HepG2 (cell line): Measurements from ENCODE around the gene NUDT2. TPM values are rescaled to one million over a fixed set of nuclear protein-coding genes. Genes with fewer than 3 reads are reported as not detected.

Source experiments
- CAMTA2 ChIP-seq: sonication (generic); formaldehyde crosslinking; IDR thresholded peaks from 2 replicates; pipeline ENCODE4 v1.4.0; 2020; ENCODE audit warnings: mild to moderate bottlenecking, missing genetic modification reagents, borderline replicate concordance
- HMGA1 ChIP-seq: sonication (generic); formaldehyde crosslinking; conservative IDR thresholded peaks from 2 replicates; pipeline ENCODE4 v1.4.0; 2020; ENCODE audit warnings: missing genetic modification reagents
- HOXA7 ChIP-seq: sonication (generic); formaldehyde crosslinking; IDR thresholded peaks from 2 replicates; pipeline ENCODE4 v1.8.1; 2022; ENCODE audit warnings: mild to moderate bottlenecking, missing genetic modification reagents, moderate library complexity
- HOXD1 ChIP-seq: sonication (generic); formaldehyde crosslinking; IDR thresholded peaks from 2 replicates; pipeline ENCODE4 v1.5.0; 2020; ENCODE audit warnings: missing genetic modification reagents
- KAT2B ChIP-seq: fragments of 150-350 bp; IDR thresholded peaks from 2 replicates; pipeline ENCODE4 v1.6.1; 2014; ENCODE audit warnings: low read depth, low read length, borderline replicate concordance
- KLF9 ChIP-seq: IDR thresholded peaks from 2 replicates; pipeline ENCODE4 v1.6.1; 2016; ENCODE audit warnings: low read depth
- LCORL ChIP-seq, 2 experiments: fragments of 450-650 bp in 1 of 2; sonication (generic) in 1 of 2; formaldehyde crosslinking in 1 of 2; IDR thresholded peaks; 2 replicates each; pipeline versions ENCODE4 v1.5.0 to v1.6.1; 2017 to 2020; ENCODE audit warnings: antibody characterized with exemption in 1 of 2, missing genetic modification reagents in 1 of 2
- MEIS2 ChIP-seq: sonication (generic); formaldehyde crosslinking; IDR thresholded peaks from 2 replicates; pipeline ENCODE4 v1.9.0; 2021; ENCODE audit warnings: mild to moderate bottlenecking, missing genetic modification reagents
- MIXL1 ChIP-seq: IDR thresholded peaks from 2 replicates; pipeline ENCODE4 v1.6.1; 2016
- PAF1 ChIP-seq: IDR thresholded peaks from 2 replicates; pipeline ENCODE4 v1.6.1; 2016; ENCODE audit warnings: missing genetic modification reagents, missing compliant biosample characterization
- PHB2 ChIP-seq: fragments of 450-650 bp; IDR thresholded peaks from 2 replicates; pipeline ENCODE4 v1.6.1; 2018; ENCODE audit not compliant: partially characterized antibody
- PREB ChIP-seq: sonication (generic); formaldehyde crosslinking; IDR thresholded peaks from 2 replicates; pipeline ENCODE4 v1.4.0; 2020; ENCODE audit warnings: missing genetic modification reagents
- PRMT3 ChIP-seq: sonication (generic); formaldehyde crosslinking; IDR thresholded peaks from 2 replicates; pipeline ENCODE4 v1.8.1; 2022; ENCODE audit warnings: low read depth, mild to moderate bottlenecking, moderate library complexity, missing genetic modification reagents, borderline replicate concordance
- RAD21 ChIP-seq: fragments of 450-650 bp; formaldehyde crosslinking; IDR thresholded peaks from 2 replicates; pipeline ENCODE4 v1.5.0; 2020; ENCODE audit warnings: mild to moderate bottlenecking
- RFX5 ChIP-seq: IDR thresholded peaks from 2 replicates; pipeline ENCODE4 v1.6.1; 2011; ENCODE audit warnings: low read depth, low read length, improper control_type of control experiment
- RXRB ChIP-seq: IDR thresholded peaks from 2 replicates; pipeline ENCODE4 v1.6.1; 2016; ENCODE audit warnings: borderline replicate concordance, missing genetic modification reagents, missing compliant biosample characterization
- STAG1 ChIP-seq: sonication (generic); formaldehyde crosslinking; IDR thresholded peaks from 2 replicates; pipeline ENCODE4 v1.4.0; 2020; ENCODE audit warnings: missing genetic modification reagents
- U2AF2 ChIP-seq: fragments of 200-400 bp; formaldehyde crosslinking; IDR thresholded peaks from 2 replicates; pipeline ENCODE4 v1.6.1; 2017; ENCODE audit warnings: low read depth, mild to moderate bottlenecking, low read length
- ZFP41 ChIP-seq: sonication (generic); formaldehyde crosslinking; IDR thresholded peaks from 2 replicates; pipeline ENCODE4 v1.4.0; 2020; ENCODE audit warnings: mild to moderate bottlenecking, missing genetic modification reagents, borderline replicate concordance
- ZNF274 ChIP-seq: sonication (generic); formaldehyde crosslinking; IDR thresholded peaks from 2 replicates; pipeline ENCODE4 v1.5.1; 2020; ENCODE audit warnings: mild to moderate bottlenecking, missing genetic modification reagents
- ZNF484 ChIP-seq: sonication (generic); formaldehyde crosslinking; IDR thresholded peaks from 2 replicates; pipeline ENCODE4 v1.5.1; 2020; ENCODE audit warnings: mild to moderate bottlenecking, low read depth, missing genetic modification reagents, borderline replicate concordance
- ZNF574 ChIP-seq: sonication (generic); formaldehyde crosslinking; IDR thresholded peaks from 2 replicates; pipeline ENCODE4 v1.4.0; 2020; ENCODE audit warnings: missing genetic modification reagents
- ZNF713 ChIP-seq: sonication (generic); formaldehyde crosslinking; IDR thresholded peaks from 2 replicates; pipeline ENCODE4 v1.4.0; 2020; ENCODE audit warnings: mild to moderate bottlenecking, missing genetic modification reagents
- ZNF720 ChIP-seq: sonication (generic); formaldehyde crosslinking; IDR thresholded peaks from 2 replicates; pipeline ENCODE4 v1.4.0; 2020; ENCODE audit warnings: missing genetic modification reagents
- ZNF768 ChIP-seq: sonication (generic); formaldehyde crosslinking; IDR thresholded peaks from 2 replicates; pipeline ENCODE4 v1.4.0; 2020; ENCODE audit warnings: missing genetic modification reagents
- ZNF792 ChIP-seq: IDR thresholded peaks from 2 replicates; pipeline ENCODE4 v1.6.1; 2016
- ZNF879 ChIP-seq: sonication (generic); formaldehyde crosslinking; IDR thresholded peaks from 2 replicates; pipeline ENCODE4 v1.8.1; 2023; ENCODE audit warnings: missing genetic modification reagents
- ZZZ3 ChIP-seq: sonication (generic); formaldehyde crosslinking; IDR thresholded peaks from 2 replicates; pipeline ENCODE4 v1.4.0; 2020; ENCODE audit warnings: missing genetic modification reagents, mild to moderate bottlenecking, borderline replicate concordance
- polyA plus RNA-seq, 8 experiments: library from polyadenylated mRNA; depleted of rRNA in 3 of 8; stranded (reverse) in 7 of 8; unstranded in 1 of 8; fragments of >200 nt; fragmentation: Illumina TruSeq in 4 of 8; extraction: Trizol in 4 of 8; gene quantifications; 2 replicates each; pipeline versions ENCODE4 v1.2.1 to v1.2.3, GENCODE V29; 2011 to 2016; ENCODE audit warnings: low read depth in 4 of 8, missing spikeins in 1 of 8, mixed read lengths in 1 of 8; ENCODE audit not compliant: insufficient read depth in 1 of 8
- total RNA-seq, 5 experiments: library from RNA; depleted of rRNA; stranded (reverse); fragments of >200 nt; fragmentation: Illumina TruSeq; extraction: Trizol; gene quantifications; 2 replicates each; pipeline ENCODE4 v1.2.3, GENCODE V29; 2016; ENCODE audit warnings: low read depth in 1 of 5

The NUDT2 gene
- total and polyA plus RNA-seq, 2 of the 13 experiments (the other 11 are each of a cell fraction or from before 2014, with no cell fraction given), result 19.9 to 24.6 TPM

GRCh38 chr9:34376596-34377403 lies 47.4 kb downstream of the NUDT2 start, which contains the start of gene MYORG (continued):
- TF ChIP-seq PREB (CRISPR knock-in tag), result no peak
- peak; percentile 43; the same call in 1 of the 2 replicates for TF ChIP-seq MEIS2 (CRISPR knock-in tag)
- no peak for TF ChIP-seq ZNF879 (CRISPR knock-in tag)
- TF ChIP-seq LCORL (IDR thresholded peaks at IDR 0.05), result no peak
- peak; percentile 83; the same call in 1 of the 2 replicates for TF ChIP-seq LCORL (CRISPR knock-in tag; IDR thresholded peaks at IDR 0.05)
- no peak for TF ChIP-seq PHB2
- no peak for TF ChIP-seq HMGA1
- TF ChIP-seq PRMT3 (CRISPR knock-in tag), result no peak
- no peak for TF ChIP-seq HOXA7 (CRISPR knock-in tag)
- TF ChIP-seq RAD21 (CRISPR knock-in tag), result peak; percentile 44
- no peak for TF ChIP-seq KAT2B
- no peak for TF ChIP-seq ZFP41
- no peak for TF ChIP-seq ZZZ3 (CRISPR knock-in tag)
- TF ChIP-seq STAG1 (CRISPR knock-in tag), result peak; percentile 7; the same call in 1 of the 2 replicates
- TF ChIP-seq RXRB, result no peak; the same call in none of the 2 replicates
- 0 out of 2 replicates have a peak, but pooled peaks have one; percentile 48 for TF ChIP-seq ZNF792
- TF ChIP-seq ZNF274, result peak; percentile 36; the same call in 1 of the 2 replicates
- 0 out of 2 replicates have a peak, but pooled peaks have one; percentile 10 for TF ChIP-seq MIXL1 (CRISPR knock-in tag)
- TF ChIP-seq KLF9 (CRISPR knock-in tag), result peak; percentile 54; the same call in 1 of the 2 replicates
- TF ChIP-seq ZNF768 (CRISPR knock-in tag), result no peak; the same call in 1 of the 2 replicates
- no peak for TF ChIP-seq CAMTA2 (CRISPR knock-in tag)
- no peak for TF ChIP-seq ZNF713 (CRISPR knock-in tag)
- TF ChIP-seq ZNF720, result no peak
- TF ChIP-seq ZNF574 (CRISPR knock-in tag), result peak; percentile 86
- no peak for TF ChIP-seq U2AF2
- TF ChIP-seq HOXD1 (CRISPR knock-in tag), result no peak
- TF ChIP-seq PAF1 (CRISPR knock-in tag), result no peak
- TF ChIP-seq ZNF484 (CRISPR knock-in tag), result no peak
- TF ChIP-seq RFX5, result no peak
